ENCODE data around the gene MTMR12. TPM values are rescaled to one million over a fixed set of nuclear protein-coding genes. Genes with fewer than 3 reads are reported as not detected.

Gene MTMR12
- total and polyA plus RNA-seq, 2 of the 13 experiments (the other 11 are each of a cell fraction or from before 2014, with no cell fraction given), result 23.4 to 36.6 TPM

DNA sequence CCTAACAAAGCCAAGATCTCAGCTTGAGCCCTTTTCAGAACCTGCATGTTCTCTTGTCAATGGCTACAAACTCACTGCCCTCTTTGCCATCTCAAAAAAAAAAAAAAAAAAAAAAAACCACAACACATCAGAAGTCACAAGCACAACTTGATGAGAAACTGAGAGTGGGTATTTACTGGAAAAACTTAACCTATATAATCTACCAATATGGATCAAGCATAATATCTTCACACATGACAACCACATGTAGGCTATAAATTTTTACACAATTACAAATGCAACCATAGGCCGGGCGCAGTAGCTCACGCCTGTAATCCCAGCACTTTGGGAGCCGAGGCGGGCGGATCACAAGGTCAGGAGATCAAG lies 9.0 kb downstream of the MTMR12 start (continued):
- TF ChIP-seq, protein P1, sequence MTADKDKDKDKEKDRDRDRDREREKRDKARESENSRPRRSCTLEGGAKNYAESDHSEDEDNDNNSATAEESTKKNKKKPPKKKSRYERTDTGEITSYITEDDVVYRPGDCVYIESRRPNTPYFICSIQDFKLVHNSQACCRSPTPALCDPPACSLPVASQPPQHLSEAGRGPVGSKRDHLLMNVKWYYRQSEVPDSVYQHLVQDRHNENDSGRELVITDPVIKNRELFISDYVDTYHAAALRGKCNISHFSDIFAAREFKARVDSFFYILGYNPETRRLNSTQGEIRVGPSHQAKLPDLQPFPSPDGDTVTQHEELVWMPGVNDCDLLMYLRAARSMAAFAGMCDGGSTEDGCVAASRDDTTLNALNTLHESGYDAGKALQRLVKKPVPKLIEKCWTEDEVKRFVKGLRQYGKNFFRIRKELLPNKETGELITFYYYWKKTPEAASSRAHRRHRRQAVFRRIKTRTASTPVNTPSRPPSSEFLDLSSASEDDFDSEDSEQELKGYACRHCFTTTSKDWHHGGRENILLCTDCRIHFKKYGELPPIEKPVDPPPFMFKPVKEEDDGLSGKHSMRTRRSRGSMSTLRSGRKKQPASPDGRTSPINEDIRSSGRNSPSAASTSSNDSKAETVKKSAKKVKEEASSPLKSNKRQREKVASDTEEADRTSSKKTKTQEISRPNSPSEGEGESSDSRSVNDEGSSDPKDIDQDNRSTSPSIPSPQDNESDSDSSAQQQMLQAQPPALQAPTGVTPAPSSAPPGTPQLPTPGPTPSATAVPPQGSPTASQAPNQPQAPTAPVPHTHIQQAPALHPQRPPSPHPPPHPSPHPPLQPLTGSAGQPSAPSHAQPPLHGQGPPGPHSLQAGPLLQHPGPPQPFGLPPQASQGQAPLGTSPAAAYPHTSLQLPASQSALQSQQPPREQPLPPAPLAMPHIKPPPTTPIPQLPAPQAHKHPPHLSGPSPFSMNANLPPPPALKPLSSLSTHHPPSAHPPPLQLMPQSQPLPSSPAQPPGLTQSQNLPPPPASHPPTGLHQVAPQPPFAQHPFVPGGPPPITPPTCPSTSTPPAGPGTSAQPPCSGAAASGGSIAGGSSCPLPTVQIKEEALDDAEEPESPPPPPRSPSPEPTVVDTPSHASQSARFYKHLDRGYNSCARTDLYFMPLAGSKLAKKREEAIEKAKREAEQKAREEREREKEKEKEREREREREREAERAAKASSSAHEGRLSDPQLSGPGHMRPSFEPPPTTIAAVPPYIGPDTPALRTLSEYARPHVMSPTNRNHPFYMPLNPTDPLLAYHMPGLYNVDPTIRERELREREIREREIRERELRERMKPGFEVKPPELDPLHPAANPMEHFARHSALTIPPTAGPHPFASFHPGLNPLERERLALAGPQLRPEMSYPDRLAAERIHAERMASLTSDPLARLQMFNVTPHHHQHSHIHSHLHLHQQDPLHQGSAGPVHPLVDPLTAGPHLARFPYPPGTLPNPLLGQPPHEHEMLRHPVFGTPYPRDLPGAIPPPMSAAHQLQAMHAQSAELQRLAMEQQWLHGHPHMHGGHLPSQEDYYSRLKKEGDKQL (CRISPR knock-in tag; IDR thresholded peaks at IDR 0.05; ENCODE audit: low read depth), result no peak

DNA sequence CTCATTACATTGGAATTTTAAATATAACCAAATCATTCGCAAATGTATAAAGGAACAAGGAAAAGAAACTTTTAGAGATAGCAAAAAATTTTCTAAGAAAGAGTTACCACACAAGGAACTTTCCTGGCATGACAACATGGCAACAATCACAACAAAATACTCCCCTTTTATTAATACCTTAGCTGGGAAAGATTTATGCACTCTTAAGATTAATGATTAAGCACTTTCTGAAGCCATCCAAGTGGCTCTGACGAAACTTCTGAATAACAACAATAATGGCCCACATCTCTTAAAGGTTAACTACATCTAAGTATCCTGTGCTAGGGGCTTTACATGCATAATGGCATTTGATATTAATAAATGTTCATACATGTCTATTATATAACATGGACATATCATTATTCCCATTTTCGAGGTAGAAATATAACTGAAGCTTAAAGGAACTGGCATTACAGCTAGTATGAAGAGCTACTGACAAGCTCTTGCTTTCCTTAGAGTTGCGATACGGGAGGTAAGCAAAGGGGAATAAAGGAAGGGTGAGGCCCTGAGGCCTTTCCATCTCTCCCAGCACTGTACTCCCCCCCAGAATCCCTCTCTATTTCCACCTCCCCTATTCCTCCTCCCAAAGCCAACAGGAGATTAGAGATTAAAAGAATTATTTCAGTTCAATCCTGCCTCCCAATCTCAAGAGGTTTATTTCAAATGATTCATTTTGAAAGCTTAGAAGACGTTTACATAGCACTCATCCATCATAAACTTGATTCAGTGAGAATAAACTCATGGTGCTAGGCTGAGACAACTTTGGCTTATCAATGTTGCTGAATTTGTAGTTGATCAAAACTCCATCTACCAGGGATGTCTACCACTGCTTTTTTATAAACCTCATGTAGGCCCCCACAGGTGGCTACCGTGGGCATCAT lies 9.6 kb downstream of the MTMR12 start:
- H3K27me3 ChIP-seq (ENCODE audit: control insufficient read depth in 1 of 2, insufficient read depth in 2 of 2, low read length in 2 of 2), result no peaks in the 10 kb centered on the region
- in situ Hi-C loops (cut with HindIII; ENCODE audit: extremely low pct_ligation_motif_present, low pct_unique_long_range_greater_than_20kb), result no loop called here
- no peak overlapping the region for H3K4me3 ChIP-seq (replicated peaks in 1 of 3; ENCODE audit: insufficient read depth in 1 of 3, low read depth in 2 of 3, low read length in 3 of 3)
- peaks cover 59% of the 10 kb centered on the region for H3K4me1 ChIP-seq (ENCODE audit: insufficient read depth, low read length)
- peaks cover 0 to 28% of the 10 kb centered on the region in 2 experiments; a peak in 4 of 5 replicates for H3K36me3 ChIP-seq (replicated peaks in 1 of 2; ENCODE audit: control insufficient read depth in 1 of 2, insufficient read depth in 2 of 2, low read length in 2 of 2)
- BruUV-seq (replicated peaks), result no TSS peak
- FAIRE-seq, result no peak
- H2AFZ ChIP-seq (ENCODE audit: low read length), result no peak overlapping the region
- WGBS (ENCODE audit: low lambda C conversion rate), result 88% methylated on average over 7 of the region's 7 CpGs
- peaks cover 39% of the 10 kb centered on the region for H4K20me1 ChIP-seq (ENCODE audit: insufficient read depth, low read length)
- peaks cover 93% of the 10 kb centered on the region for H3K79me2 ChIP-seq (ENCODE audit: insufficient read depth, low read length)
- ChIA-PET POLR2A (interaction anchor here (0.7 kb wide), 1 partner anchor 54 kb away, joined by 4 read pairs; no protein-coding TSS in a partner anchor), CTCF (ENCODE audit: low intra/inter-chr PET ratio, low total read pairs) (no interaction called here)
- TF ChIP-seq, protein P2, sequence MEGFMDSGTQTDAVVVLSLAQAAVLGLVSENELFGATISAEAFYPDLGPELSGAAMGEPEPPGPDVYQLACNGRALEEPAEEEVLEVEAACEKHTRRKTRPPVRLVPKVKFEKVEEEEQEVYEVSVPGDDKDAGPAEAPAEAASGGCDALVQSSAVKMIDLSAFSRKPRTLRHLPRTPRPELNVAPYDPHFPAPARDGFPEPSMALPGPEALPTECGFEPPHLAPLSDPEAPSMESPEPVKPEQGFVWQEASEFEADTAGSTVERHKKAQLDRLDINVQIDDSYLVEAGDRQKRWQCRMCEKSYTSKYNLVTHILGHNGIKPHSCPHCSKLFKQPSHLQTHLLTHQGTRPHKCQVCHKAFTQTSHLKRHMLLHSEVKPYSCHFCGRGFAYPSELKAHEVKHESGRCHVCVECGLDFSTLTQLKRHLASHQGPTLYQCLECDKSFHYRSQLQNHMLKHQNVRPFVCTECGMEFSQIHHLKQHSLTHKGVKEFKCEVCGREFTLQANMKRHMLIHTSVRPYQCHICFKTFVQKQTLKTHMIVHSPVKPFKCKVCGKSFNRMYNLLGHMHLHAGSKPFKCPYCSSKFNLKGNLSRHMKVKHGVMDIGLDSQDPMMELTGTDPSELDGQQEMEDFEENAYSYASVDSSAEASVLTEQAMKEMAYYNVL (CRISPR knock-in tag; IDR thresholded peaks at IDR 0.05; ENCODE audit: borderline replicate concordance), result no peak
- TF ChIP-seq MIER2 (CRISPR knock-in tag; IDR thresholded peaks at IDR 0.05) (no peak), CENPX (CRISPR knock-in tag; IDR thresholded peaks at IDR 0.05) (no peak), ZMYM3 (CRISPR knock-in tag; IDR thresholded peaks at IDR 0.05) (no peak), ZNF562 (CRISPR knock-in tag; IDR thresholded peaks at IDR 0.05; ENCODE audit: borderline replicate concordance) (no peak)
- TF ChIP-seq, protein P3, sequence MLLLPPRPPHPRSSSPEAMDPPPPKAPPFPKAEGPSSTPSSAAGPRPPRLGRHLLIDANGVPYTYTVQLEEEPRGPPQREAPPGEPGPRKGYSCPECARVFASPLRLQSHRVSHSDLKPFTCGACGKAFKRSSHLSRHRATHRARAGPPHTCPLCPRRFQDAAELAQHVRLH (CRISPR knock-in tag; IDR thresholded peaks at IDR 0.05; ENCODE audit: borderline replicate concordance, low read depth), result no peak
- TF ChIP-seq, protein P4, sequence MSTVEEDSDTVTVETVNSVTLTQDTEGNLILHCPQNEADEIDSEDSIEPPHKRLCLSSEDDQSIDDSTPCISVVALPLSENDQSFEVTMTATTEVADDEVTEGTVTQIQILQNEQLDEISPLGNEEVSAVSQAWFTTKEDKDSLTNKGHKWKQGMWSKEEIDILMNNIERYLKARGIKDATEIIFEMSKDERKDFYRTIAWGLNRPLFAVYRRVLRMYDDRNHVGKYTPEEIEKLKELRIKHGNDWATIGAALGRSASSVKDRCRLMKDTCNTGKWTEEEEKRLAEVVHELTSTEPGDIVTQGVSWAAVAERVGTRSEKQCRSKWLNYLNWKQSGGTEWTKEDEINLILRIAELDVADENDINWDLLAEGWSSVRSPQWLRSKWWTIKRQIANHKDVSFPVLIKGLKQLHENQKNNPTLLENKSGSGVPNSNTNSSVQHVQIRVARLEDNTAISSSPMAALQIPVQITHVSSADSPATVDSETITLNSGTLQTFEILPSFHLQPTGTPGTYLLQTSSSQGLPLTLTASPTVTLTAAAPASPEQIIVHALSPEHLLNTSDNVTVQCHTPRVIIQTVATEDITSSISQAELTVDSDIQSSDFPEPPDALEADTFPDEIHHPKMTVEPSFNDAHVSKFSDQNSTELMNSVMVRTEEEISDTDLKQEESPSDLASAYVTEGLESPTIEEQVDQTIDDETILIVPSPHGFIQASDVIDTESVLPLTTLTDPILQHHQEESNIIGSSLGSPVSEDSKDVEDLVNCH (CRISPR knock-in tag; IDR thresholded peaks at IDR 0.05), result no peak
- peak overlapping the region; percentile 28 for H3K27ac ChIP-seq (ENCODE audit: extremely low read length, insufficient read depth, low read length)
- H3K9me3 ChIP-seq (ENCODE audit: low read length), result no peaks in the 10 kb centered on the region
- H3K4me2 ChIP-seq (ENCODE audit: low read depth, low read length), result peak overlapping the region; percentile 18; the same call in 1 of the 2 replicates
- intact Hi-C loops (cut with micrococcal nuclease; ENCODE audit: unreplicated experiment), result no loop called here
- no peak for ATAC-seq
- H3K9ac ChIP-seq (ENCODE audit: insufficient read depth, low read depth, low read length), result no peak overlapping the region
- DNase-seq (ENCODE audit: low spot score), result no peak

Data from HepG2 (cell line).